HEK293T (cell line): Measurements from ENCODE around the gene ASAP2.

ENCODE experiments used
- CTCF ChIA-PET: fragments of 350-600 bp; formaldehyde crosslinking; extraction: SDS; loops from one replicate; lab custom pipeline; 2021; ENCODE audit warnings: antibody characterized with exemption, inconsistent platforms; lab: Yijun Ruan, JAX
- POLR2A ChIA-PET: fragments of 350-600 bp; formaldehyde crosslinking; extraction: SDS; loops from one replicate; lab custom pipeline; 2020; ENCODE audit warnings: antibody characterized with exemption, inconsistent platforms; lab: Yijun Ruan, JAX
- DNase-seq: peaks from one replicate; pipeline ENCODE4 v3.0.0; 2012; ENCODE audit warnings: mixed read lengths; ENCODE audit errors: extremely low spot score
- ARNT ChIP-seq: fragments of 450-650 bp; IDR thresholded peaks from 2 replicates; pipeline ENCODE4 v1.6.1; 2017; ENCODE audit warnings: mild to moderate bottlenecking
- BHLHE40 ChIP-seq: fragments of 450-650 bp; IDR thresholded peaks from 2 replicates; pipeline ENCODE4 v1.6.1; 2016; ENCODE audit warnings: mild to moderate bottlenecking, moderate library complexity, borderline replicate concordance
- CTBP1 ChIP-seq: fragments of 450-650 bp; IDR thresholded peaks from 2 replicates; pipeline ENCODE4 v1.6.1; 2016; ENCODE audit warnings: borderline replicate concordance
- ELF4 ChIP-seq: fragments of 450-650 bp; IDR thresholded peaks from 2 replicates; pipeline ENCODE4 v1.6.1; 2017; ENCODE audit warnings: antibody characterized with exemption
- FOXA1 ChIP-seq: fragments of 450-650 bp; IDR thresholded peaks from 2 replicates; pipeline ENCODE4 v1.6.1; 2016; ENCODE audit warnings: mild to moderate bottlenecking
- FOXK2 ChIP-seq: fragments of 450-650 bp; IDR thresholded peaks from 2 replicates; pipeline ENCODE4 v1.6.1; 2016; ENCODE audit warnings: mild to moderate bottlenecking
- FOXM1 ChIP-seq: fragments of 450-650 bp; IDR thresholded peaks from 2 replicates; pipeline ENCODE4 v1.6.1; 2017; ENCODE audit warnings: mild to moderate bottlenecking, borderline replicate concordance
- HDGF ChIP-seq: fragments of 450-650 bp; IDR thresholded peaks from 2 replicates; pipeline ENCODE4 v1.6.1; 2017; ENCODE audit warnings: antibody characterized with exemption, borderline replicate concordance
- L3MBTL2 ChIP-seq: fragments of 450-650 bp; conservative IDR thresholded peaks from 2 replicates; pipeline ENCODE4 v1.6.1; 2016; ENCODE audit warnings: mild to moderate bottlenecking
- LEF1 ChIP-seq: fragments of 450-650 bp; IDR thresholded peaks from 2 replicates; pipeline ENCODE4 v1.6.1; 2017; ENCODE audit warnings: mild to moderate bottlenecking, borderline replicate concordance
- NFRKB ChIP-seq: fragments of 450-650 bp; IDR thresholded peaks from 2 replicates; pipeline ENCODE4 v1.6.1; 2016; ENCODE audit warnings: mild to moderate bottlenecking, moderate library complexity
- SP1 ChIP-seq: fragments of 450-650 bp; IDR thresholded peaks from 2 replicates; pipeline ENCODE4 v1.6.1; 2017
- SUZ12 ChIP-seq: fragments of 450-650 bp; IDR thresholded peaks from 2 replicates; pipeline ENCODE4 v1.6.1; 2016; ENCODE audit warnings: mild to moderate bottlenecking
- TARDBP ChIP-seq: fragments of 450-650 bp; IDR thresholded peaks from 2 replicates; pipeline ENCODE4 v1.6.1; 2016
- ZNF384 ChIP-seq: fragments of 450-650 bp; IDR thresholded peaks from 2 replicates; pipeline ENCODE4 v1.6.1; 2016
- TF ChIP-seq, protein P1 (sequence below): fragments of 450-650 bp; IDR thresholded peaks from 2 replicates; pipeline ENCODE4 v1.6.1; 2016

Gene ASAP2

DNA sequence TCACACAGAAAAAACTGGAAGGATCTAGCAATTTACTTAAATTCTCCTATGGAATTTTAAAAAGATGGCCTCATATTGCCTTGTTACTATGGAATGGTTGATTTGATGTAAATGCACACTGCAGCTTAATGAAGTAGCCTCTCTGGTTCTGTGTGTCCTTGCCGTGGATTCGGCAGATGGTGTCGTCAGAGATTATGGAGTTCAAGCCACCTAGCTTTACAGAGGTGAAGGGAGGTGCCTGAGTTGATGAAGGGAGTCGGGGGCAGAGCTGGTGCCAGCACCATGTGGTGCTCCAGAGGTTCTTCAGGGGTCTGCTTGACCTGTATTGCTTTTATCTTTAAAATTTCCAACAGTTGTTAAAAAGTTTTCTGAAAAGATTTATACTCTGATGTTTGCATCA is 48.8 kb downstream of the ASAP2 start:
- no peak for DNase-seq
- ChIA-PET CTCF (no interaction called here), POLR2A (no interaction called here)
- no peak for TF ChIP-seq TARDBP
- no peak for TF ChIP-seq ELF4
- no peak for TF ChIP-seq HDGF
- TF ChIP-seq, protein P1, sequence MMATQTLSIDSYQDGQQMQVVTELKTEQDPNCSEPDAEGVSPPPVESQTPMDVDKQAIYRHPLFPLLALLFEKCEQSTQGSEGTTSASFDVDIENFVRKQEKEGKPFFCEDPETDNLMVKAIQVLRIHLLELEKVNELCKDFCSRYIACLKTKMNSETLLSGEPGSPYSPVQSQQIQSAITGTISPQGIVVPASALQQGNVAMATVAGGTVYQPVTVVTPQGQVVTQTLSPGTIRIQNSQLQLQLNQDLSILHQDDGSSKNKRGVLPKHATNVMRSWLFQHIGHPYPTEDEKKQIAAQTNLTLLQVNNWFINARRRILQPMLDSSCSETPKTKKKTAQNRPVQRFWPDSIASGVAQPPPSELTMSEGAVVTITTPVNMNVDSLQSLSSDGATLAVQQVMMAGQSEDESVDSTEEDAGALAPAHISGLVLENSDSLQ: no peak
- no peak for TF ChIP-seq CTBP1
- TF ChIP-seq NFRKB: no peak
- no peak for TF ChIP-seq ZNF384
- TF ChIP-seq BHLHE40: no peak
- no peak for TF ChIP-seq L3MBTL2
- TF ChIP-seq SUZ12: no peak
- TF ChIP-seq FOXA1: no peak
- TF ChIP-seq SP1: no peak
- TF ChIP-seq FOXM1: no peak
- TF ChIP-seq LEF1: no peak
- no peak for TF ChIP-seq ARNT
- no peak for TF ChIP-seq FOXK2

DNA sequence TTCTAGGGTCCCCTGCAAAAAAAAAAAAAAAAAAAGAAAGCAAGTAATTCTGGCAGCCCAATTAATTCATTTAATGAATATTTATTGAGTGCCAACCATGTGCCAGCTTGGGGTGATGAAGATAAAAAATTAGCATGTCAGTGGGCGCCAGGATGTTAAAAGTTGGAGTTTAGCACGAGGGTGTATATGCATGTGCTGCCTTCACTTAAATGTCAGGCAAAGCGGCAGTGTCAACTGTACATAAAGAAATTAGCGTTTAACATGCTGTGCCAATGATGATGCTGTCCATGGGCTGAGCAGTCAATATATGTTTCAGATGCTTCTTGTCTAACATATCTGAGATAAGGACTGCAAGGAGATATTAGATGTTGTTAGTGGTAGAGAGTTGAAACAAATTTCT is 49.5 kb downstream of the ASAP2 start:
- no peak for DNase-seq
- CTCF ChIA-PET: no interaction called here
- TF ChIP-seq ARNT (no peak), ZNF384 (no peak)
- POLR2A ChIA-PET: no interaction called here

DNA sequence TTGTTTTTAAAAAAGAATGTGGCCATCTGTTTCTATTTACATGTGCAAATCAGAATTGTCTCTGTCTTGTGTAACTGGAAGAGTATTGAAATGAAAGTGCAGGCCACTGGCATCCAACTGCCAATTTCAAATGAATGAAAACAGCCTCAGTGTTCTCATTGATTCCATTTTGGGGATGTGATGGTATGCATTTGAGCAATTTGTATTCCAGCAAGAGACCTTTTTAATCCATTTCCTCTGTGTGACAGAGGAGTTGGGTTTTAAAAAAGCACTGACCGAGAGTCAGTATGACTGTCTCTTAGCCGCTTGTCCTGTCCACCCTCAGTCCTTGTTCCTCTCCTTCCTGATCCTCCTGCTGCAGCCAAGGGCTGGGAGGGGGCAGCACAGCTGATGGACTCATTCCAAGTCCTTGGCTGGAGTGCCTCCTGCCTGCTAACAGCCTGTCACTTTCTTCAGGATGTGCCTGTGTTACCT is 50.0 kb downstream of the ASAP2 start:
- CTCF ChIA-PET: no interaction called here
- POLR2A ChIA-PET: no interaction called here
- DNase-seq: no peak

DNA sequence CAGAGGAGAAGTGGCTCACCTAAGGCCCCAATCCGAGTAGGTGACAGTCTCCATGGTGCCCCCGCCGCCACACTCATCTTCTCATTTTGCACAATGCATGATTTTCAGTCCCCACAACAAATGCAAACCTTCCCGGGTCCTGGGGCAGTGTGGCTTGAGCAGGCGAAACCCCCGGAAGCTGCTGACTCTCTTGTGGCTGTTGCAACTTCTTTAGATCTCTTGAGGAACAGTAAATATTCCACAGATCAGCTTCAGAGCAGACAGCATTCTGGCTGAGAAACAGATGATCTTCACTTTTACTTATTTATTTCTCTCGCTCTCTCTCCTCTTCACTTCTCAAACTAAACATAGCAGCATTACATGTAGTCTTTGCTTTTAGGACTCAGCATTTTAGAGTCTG is 51.9 kb downstream of the ASAP2 start:
- CTCF ChIA-PET: no interaction called here

More for the DNA sequence above, 50.0 kb downstream of the ASAP2 start:
- TF ChIP-seq HDGF (no peak), ARNT (no peak), FOXA1 (no peak)

DNA sequence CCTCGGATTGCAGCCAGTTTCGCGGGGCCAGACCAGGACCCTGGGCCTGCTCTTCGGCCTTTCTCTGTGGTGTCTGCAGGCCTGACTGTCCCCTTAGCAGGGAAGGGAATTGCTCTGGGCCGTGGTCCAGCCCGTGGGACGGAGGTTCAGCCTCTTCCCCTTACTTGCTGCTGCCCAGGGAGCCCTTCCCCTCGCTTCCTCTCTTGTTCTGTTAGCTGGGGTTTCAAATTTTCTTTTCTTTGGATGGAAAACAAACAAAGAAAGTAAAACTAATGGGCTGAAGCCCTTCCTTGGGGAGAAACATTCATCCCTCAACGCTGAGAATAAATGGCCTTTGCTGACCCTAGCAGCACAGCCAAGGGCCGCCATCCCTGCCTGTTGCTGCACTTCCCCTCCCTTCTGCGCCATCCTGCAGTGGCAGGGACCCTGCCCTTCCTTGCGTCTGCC is 52.4 kb downstream of the ASAP2 start:
- TF ChIP-seq SUZ12: no peak
- TF ChIP-seq FOXA1: no peak
- TF ChIP-seq FOXM1: no peak
- no peak for TF ChIP-seq ELF4
- TF ChIP-seq CTBP1: no peak
- TF ChIP-seq L3MBTL2: no peak
- CTCF ChIA-PET: no interaction called here
- POLR2A ChIA-PET: no interaction called here
- DNase-seq: no peak

More for the DNA sequence above, 51.9 kb downstream of the ASAP2 start:
- TF ChIP-seq HDGF (no peak), BHLHE40 (no peak), FOXA1 (no peak), SUZ12 (no peak), LEF1 (no peak), FOXK2 (no peak), TARDBP (no peak), NFRKB (no peak), ELF4 (no peak), CTBP1 (no peak)
- TF ChIP-seq, protein P1: no peak
- no peak for DNase-seq
- POLR2A ChIA-PET: no interaction called here

DNA sequence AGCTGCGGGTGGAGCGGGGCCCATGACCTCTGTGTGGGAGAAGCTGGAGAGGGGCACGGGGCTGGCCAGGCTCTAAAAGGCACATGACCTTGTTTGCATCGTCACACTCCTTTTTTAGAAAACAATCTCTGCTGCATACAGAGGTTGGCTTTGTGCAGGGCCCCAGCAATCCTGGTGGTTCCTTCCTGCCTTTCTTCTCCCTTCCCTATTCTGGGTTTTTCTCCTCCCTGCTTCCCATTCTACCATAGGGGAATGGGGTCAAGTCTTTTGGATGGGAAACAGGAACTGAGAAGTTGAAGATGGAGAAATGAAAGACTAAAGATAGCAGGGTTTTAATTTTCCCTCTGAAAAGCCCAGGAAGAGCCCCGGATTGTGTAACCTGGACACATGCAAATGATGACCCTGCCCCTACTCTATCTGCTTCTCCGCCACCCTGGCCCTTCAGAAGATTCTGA is 53.9 kb downstream of the ASAP2 start:
- DNase-seq: no peak
- TF ChIP-seq FOXK2: no peak
- TF ChIP-seq SUZ12: no peak
- ChIA-PET CTCF (no interaction called here), POLR2A (no interaction called here)

DNA sequence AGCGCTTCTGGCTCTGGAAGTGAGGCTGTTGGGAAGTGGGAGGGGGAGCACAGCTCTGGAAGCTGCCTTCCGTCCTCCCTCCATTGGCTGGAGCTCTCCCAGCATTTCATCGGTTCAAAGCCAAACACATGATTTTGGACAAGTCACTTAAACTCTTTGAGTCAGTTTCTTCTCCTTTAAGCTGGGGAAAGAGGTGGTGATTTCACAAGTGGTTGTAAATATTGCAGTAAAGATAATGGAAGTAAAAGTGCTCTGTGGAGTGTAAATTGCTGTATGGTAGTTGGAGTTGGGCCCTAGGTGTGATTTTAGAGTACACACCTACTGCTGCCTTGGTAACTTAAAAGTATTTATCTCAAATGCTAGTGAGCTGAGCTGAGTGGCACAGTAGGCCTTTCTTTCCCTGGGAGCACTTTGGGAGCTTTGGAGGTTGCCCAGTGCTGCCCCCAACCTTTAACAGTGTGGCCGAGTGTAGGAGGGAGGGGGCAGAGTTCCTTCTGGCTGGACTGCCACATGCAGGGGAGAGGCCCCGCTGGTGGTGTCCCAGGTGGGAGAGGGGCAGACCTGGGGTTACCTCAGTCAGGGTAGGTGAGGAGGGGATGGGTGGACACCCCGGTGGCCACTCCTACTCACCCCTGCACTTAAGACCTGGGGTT is 54.7 kb downstream of the ASAP2 start:
- no peak for TF ChIP-seq ARNT
- TF ChIP-seq BHLHE40: no peak
- TF ChIP-seq L3MBTL2: no peak
- no peak for TF ChIP-seq NFRKB
- TF ChIP-seq TARDBP: no peak
- no peak for TF ChIP-seq FOXA1
- TF ChIP-seq HDGF: no peak
- no peak for TF ChIP-seq FOXK2
- no peak for TF ChIP-seq SUZ12
- no peak for TF ChIP-seq CTBP1
- no peak for TF ChIP-seq FOXM1
- POLR2A ChIA-PET: interaction anchor here (0.6 kb wide), 1 partner anchor 61 kb away, joined by 3 read pairs; no protein-coding TSS in a partner anchor
- CTCF ChIA-PET: interaction anchor here (0.6 kb wide), 1 partner anchor 122 kb away, joined by 3 read pairs; no protein-coding TSS in a partner anchor

More for the DNA sequence above, 54.7 kb downstream of the ASAP2 start:
- no peak for DNase-seq
